Ovary (tissue), 3 donors: ENCODE data around the gene TFF3.

ENCODE experiments used
- EP300 ChIP-seq: sonication (generic); formaldehyde crosslinking; IDR thresholded peaks from one replicate; pipeline ENCODE4 v1.6.1; 2017; ENCODE audit warnings: antibody characterized with exemption
- POLR2A ChIP-seq: fragments of 450-650 bp; IDR thresholded peaks from one replicate; pipeline ENCODE4 v1.6.1; 2017; ENCODE audit warnings: antibody characterized with exemption, mild to moderate bottlenecking, moderate library complexity
- TF ChIP-seq, protein P1 (sequence below), 3 donors: fragments of 450-650 bp in 2 of 3; fragments of 200-600 bp in 1 of 3; IDR thresholded peaks; one replicate each; pipeline versions ENCODE4 v1.5.1 to v1.8.0; 2016 to 2022; ENCODE audit warnings: antibody characterized with exemption in 3 of 3, mild to moderate bottlenecking in 1 of 3
- donor health status: DM: no; HTN: no; CAD: no.

DNA sequence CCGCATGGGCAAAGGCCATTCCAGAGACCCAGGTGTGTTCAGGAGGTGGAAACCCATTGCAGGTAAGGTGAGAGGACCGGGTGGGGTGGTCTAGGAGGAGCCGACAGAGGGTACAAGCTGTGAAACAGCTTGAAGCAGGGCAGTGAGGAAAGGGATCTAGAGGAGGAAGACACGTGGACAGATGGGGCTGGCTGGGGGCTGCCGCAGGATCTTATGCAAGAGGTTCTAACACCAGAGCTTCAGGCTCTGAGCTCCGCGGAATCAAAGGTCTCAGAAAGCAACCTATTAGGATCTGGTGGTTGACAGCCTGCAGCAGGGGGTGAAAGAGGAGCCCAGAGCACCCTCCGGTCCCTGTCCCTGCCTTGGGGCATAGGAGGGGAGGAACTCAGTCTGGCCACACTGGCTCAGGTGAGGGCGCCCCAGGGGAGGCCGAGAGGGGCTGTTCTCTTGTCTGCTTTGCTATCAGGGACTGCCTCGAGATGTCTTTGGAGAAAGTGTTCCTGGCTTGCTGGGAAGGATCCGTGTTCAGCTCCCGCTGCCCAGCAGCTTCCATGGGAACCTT is 49.2 kb upstream of the TFF3 start:
- TF ChIP-seq POLR2A = no peak
- TF ChIP-seq, protein P1, sequence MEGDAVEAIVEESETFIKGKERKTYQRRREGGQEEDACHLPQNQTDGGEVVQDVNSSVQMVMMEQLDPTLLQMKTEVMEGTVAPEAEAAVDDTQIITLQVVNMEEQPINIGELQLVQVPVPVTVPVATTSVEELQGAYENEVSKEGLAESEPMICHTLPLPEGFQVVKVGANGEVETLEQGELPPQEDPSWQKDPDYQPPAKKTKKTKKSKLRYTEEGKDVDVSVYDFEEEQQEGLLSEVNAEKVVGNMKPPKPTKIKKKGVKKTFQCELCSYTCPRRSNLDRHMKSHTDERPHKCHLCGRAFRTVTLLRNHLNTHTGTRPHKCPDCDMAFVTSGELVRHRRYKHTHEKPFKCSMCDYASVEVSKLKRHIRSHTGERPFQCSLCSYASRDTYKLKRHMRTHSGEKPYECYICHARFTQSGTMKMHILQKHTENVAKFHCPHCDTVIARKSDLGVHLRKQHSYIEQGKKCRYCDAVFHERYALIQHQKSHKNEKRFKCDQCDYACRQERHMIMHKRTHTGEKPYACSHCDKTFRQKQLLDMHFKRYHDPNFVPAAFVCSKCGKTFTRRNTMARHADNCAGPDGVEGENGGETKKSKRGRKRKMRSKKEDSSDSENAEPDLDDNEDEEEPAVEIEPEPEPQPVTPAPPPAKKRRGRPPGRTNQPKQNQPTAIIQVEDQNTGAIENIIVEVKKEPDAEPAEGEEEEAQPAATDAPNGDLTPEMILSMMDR (IDR thresholded peaks at IDR 0.05) = no peak
- TF ChIP-seq EP300 = no peak
